H7 (cell line): ENCODE measurements around the gene NUP155. TPM values are rescaled to one million over a fixed set of nuclear protein-coding genes. Genes with fewer than 3 reads are reported as not detected.
"Not testable (repeated sequence)": the region's sequence is repeated elsewhere in the genome, so short reads cannot be mapped to it uniquely, and the experiment has no call there.

Experiments
- DNase-seq: peaks from one replicate; pipeline ENCODE4 v3.0.0; 2012
- H3K27me3 ChIP-seq: 2 replicates; pipeline ENCODE4 v1.6.0; 2011; ENCODE audit warnings: mild to moderate bottlenecking, low read length; ENCODE audit not compliant: control insufficient read depth, insufficient read depth
- H3K36me3 ChIP-seq: replicated peaks from 2 replicates; pipeline ENCODE4 v1.5.1; 2011; ENCODE audit warnings: low read length; ENCODE audit not compliant: control insufficient read depth, insufficient read depth
- H3K4me3 ChIP-seq: 2 replicates; pipeline ENCODE4 v1.5.1; 2011; ENCODE audit warnings: low read depth, mild to moderate bottlenecking, control low read depth, low read length, moderate library complexity; ENCODE audit not compliant: insufficient read depth
- total RNA-seq: library from RNA; depleted of rRNA; stranded (reverse); fragments of >200 nt; shearing (Covaris generic); gene quantifications from 2 replicates; pipeline ENCODE4 v1.2.3, GENCODE V29; 2014; rRNA removed

The NUP155 gene
- total RNA-seq = 83.9 and 108 TPM in 2 replicates

DNA sequence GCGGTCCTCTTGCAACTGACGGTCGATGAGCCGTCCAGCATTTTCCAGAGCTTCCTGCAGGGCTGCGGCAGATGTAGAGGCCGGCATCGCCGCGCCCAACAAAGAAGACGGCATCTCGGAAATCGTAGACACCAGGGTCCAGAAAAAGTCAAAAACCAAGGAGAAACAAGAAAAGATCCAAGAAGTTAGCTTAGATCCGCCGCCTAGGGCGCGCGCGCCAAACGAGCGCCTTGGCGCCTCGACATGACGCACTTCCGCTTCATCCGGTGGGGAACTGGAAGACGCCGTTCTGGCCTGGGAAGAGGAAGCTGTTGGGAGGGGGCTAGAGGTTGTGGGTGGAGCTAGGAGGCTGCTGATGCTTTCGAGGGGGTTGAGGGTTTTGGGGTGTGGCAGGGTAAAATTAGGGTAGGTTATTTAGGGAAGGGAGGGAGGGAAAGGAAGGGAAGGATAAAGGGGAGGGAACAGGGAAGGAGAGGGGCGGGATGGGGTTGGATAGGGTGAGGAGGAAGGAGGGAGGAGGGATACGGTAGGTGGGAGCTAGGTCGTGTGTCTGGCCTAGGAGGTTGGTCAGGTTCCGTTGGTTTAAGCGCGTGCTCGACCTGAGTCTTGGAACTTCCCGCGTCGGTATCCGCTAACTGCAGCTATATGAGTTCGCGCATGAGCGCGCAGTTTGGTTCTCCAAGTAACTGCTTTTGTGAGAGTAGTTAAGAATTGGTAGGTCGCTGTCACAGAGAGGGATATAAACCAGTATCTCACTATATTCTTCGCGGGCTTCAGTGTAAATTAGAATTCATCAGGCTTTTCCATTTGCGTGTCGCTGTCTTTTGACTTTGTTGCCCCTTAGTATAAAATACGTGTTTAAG, at the start of gene NUP155:
NUP155 (minus strand) TSS at position 243 of the 863 bp plus-strand sequence; CDS start at position 114, 129 bp downstream.
- Histone ChIP-seq H3K36me3 (no peaks in the 10 kb centered on the region), H3K4me3 (peak within 1 kb of the TSS; percentile 96), H3K27me3 (no peaks in the 10 kb centered on the region)
- peak; percentile 93 for DNase-seq

GRCh38 chr5:37417347-37417746, 46.4 kb upstream of the NUP155 start:
- no peak for DNase-seq
- no peaks in the 10 kb centered on the region for H3K27me3 ChIP-seq
- H3K4me3 ChIP-seq = no peak overlapping the region
- no peaks in the 10 kb centered on the region for H3K36me3 ChIP-seq

DNA sequence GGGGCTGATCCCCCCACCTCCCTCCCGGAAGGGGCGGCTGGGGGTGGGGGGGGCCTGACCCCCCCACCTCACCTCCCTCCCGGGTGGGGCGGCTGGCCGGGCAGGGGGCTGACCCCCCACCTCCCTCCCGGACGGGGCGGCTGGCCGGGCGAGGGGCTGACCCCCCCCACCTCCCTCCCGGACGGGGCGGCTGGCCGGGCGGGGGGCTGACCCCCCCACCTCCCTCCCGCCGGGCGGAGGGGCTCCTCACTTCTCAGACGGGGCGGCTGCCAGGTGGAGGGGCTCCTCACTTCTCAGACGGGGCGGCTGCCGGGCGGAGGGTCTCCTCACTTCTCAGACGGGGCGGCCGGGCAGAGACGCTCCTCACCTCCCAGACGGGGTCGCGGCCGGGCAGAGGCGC, 44.5 kb upstream of the NUP155 start:
- H3K36me3 ChIP-seq, DNase-seq, H3K4me3 ChIP-seq, H3K27me3 ChIP-seq: not testable (repeated sequence)

DNA sequence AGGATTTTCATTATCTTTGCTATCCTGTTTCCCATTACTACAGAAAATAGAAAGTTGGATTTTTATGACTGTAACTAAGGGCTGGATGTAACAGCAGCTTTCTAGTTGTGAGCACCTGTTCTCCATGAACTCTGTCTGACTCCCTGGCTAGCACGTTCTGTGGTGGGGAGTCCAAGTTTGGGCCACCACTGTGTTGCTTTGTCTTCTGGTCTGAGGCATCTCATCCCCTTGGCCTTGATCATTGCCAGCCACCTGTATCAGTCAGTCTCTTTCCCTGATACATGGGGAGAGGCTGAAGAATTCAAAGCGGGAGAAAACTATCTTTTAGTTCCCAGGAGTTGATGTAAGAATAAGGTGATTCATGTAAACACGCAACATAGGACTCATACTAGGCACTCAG, 41.6 kb upstream of the NUP155 start:
- Histone ChIP-seq H3K36me3 (no peaks in the 10 kb centered on the region), H3K27me3 (no peaks in the 10 kb centered on the region), H3K4me3 (no peak overlapping the region)
- no peak for DNase-seq

DNA sequence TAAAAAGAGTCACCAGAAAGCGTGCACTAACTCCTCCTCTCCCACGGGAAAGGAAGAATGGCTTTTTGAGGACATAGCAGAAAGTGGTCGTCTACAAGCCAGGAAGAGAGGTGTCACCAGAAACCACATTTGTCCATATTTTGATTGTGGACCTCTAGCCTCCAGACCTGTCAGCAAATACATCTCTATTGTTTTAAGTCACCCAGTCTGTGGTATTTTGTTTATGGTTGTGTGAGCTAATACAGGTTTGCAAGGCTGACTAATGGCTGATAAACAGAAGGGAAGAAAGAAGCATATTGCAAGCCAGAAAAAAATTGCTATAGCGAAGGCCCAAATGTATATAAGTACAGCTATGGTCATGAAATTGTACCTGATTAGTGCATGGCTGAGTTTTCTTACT, 29.6 kb upstream of the NUP155 start:
- DNase-seq = no peak
- no peaks in the 10 kb centered on the region for H3K27me3 ChIP-seq
- no peak overlapping the region for H3K4me3 ChIP-seq
- H3K36me3 ChIP-seq = no peaks in the 10 kb centered on the region; the same call in 1 of the 2 replicates

DNA sequence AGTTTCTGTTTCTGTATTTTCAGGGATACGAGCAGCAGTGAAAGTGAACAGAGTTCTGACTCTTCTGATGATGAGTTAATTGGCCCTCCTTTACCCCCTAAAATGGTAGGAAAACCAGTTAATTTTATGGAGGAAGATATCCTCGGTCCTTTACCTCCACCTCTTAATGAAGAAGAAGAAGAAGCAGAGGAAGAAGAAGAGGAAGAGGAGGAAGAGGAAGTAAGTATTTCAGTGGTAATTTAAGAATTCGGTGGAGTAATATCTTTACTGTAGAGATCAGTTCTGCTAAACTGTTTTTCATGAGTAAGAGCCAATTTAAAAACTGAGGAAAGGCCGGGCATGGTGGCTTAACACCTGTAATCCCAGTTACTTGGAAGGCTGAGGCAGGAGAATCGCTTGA, 25.4 kb upstream of the NUP155 start:
- Histone ChIP-seq H3K4me3 (no peak overlapping the region), H3K27me3 (no peaks in the 10 kb centered on the region), H3K36me3 (no peaks in the 10 kb centered on the region; the same call in none of the 2 replicates)
- no peak for DNase-seq

DNA sequence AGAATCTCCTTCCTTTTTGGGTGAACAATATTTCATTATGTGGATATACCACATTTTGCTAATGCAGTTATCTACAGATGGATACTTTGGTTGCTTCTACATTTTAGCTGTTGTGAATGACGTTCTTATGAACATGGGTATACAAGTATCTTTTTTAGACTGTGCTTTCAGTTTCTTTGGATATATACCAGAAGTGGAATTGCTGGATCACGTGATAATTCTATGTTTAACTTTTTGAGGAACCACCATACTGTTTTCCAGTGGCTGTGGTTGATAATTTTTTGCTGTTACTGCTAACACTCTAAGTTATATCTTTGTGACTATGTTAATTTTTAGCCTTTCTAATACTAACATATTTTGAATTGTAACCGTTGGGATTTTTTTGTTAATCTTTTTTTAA, 20.7 kb upstream of the NUP155 start:
- no peaks in the 10 kb centered on the region; the same call in none of the 2 replicates for H3K36me3 ChIP-seq
- no peaks in the 10 kb centered on the region for H3K27me3 ChIP-seq
- H3K4me3 ChIP-seq = no peak overlapping the region
- DNase-seq = no peak

- DNase-seq = peak; percentile 81
- peak within 1 kb of the TSS; percentile 66 for H3K4me3 ChIP-seq
- not testable (repeated sequence) for H3K27me3 ChIP-seq, H3K36me3 ChIP-seq
Measured at GRCh38 chr5:37379100-37379628, 8.3 kb upstream of the NUP155 start, which contains the start of gene WDR70. WDR70 (plus strand) TSS chr5:37379318; CDS start chr5:37379368, 50 bp downstream.

GRCh38 chr5:37378066-37378465, 7.2 kb upstream of the NUP155 start:
- H3K4me3 ChIP-seq, DNase-seq, H3K27me3 ChIP-seq, H3K36me3 ChIP-seq: not testable (repeated sequence)

- Histone ChIP-seq H3K36me3 (no peaks in the 10 kb centered on the region), H3K27me3 (no peaks in the 10 kb centered on the region), H3K4me3 (no peak overlapping the region)
- DNase-seq = no peak
Measured at GRCh38 chr5:37375091-37375490, 4.2 kb upstream of the NUP155 start.

- peak; percentile 59 for DNase-seq
- Histone ChIP-seq H3K4me3 (peak overlapping the region; percentile 96), H3K27me3 (no peaks in the 10 kb centered on the region), H3K36me3 (no peaks in the 10 kb centered on the region)
Measured at GRCh38 chr5:37370550-37370863, 399 bp downstream of the NUP155 start.

GRCh38 chr5:37355161-37355560, 15.7 kb downstream of the NUP155 start:
- no peak for DNase-seq
- H3K36me3 ChIP-seq = peaks cover 18% of the 10 kb centered on the region
- no peaks in the 10 kb centered on the region for H3K27me3 ChIP-seq
- no peak overlapping the region for H3K4me3 ChIP-seq

- H3K27me3 ChIP-seq, H3K4me3 ChIP-seq, DNase-seq: not testable (repeated sequence)
- H3K36me3 ChIP-seq = peaks cover 23% of the 10 kb centered on the region
Measured at GRCh38 chr5:37342741-37343140, 28.2 kb downstream of the NUP155 start.

- not testable (repeated sequence) for H3K4me3 ChIP-seq, H3K27me3 ChIP-seq, DNase-seq
- H3K36me3 ChIP-seq = peaks cover 15% of the 10 kb centered on the region
Measured at GRCh38 chr5:37334754-37335153, 36.2 kb downstream of the NUP155 start.

- no peak for DNase-seq
- Histone ChIP-seq H3K27me3 (no peaks in the 10 kb centered on the region), H3K4me3 (no peak overlapping the region), H3K36me3 (peaks cover 17% of the 10 kb centered on the region)
Measured at GRCh38 chr5:37326536-37326935, 44.4 kb downstream of the NUP155 start.
